Large intestine (tissue), 3 donors: ENCODE results near the gene ARHGAP22. TPM values are rescaled to one million over a fixed set of nuclear protein-coding genes. Genes with fewer than 3 reads are reported as not detected.

Source experiments
- DNase-seq, 2 donors: peaks; one replicate each; pipeline versions ENCODE4 v3.0.0 to v3.0.0-alpha.2; 2013
- H3K27ac ChIP-seq: one replicate; pipeline ENCODE4 v1.5.1; 2013; ENCODE audit warnings: low read length
- H3K27me3 ChIP-seq: 2 replicates; pipeline ENCODE4 v1.6.1; 2013; ENCODE audit warnings: low read length; ENCODE audit not compliant: control insufficient read depth, insufficient read depth
- H3K36me3 ChIP-seq: 2 replicates; pipeline ENCODE4 v1.6.1; 2013; ENCODE audit warnings: low read length; ENCODE audit not compliant: control insufficient read depth, insufficient read depth
- H3K4me1 ChIP-seq: one replicate; pipeline ENCODE4 v1.6.1; 2013; ENCODE audit warnings: low read length; ENCODE audit not compliant: control insufficient read depth, insufficient read depth
- H3K4me3 ChIP-seq: one replicate; pipeline ENCODE4 v1.5.1; 2013; ENCODE audit warnings: low read length
- H3K9me3 ChIP-seq: one replicate; pipeline ENCODE4 v1.6.1; 2013; ENCODE audit warnings: mild to moderate bottlenecking, low read depth, low read length, moderate library complexity; ENCODE audit not compliant: control insufficient read depth
- WGBS: methylation state at CpG from one replicate; pipeline ENCODE4 v1.1.5; 2013; ENCODE audit warnings: low lambda C conversion rate; ENCODE audit not compliant: insufficient coverage; 5-methylcytosine and 5-hydroxymethylcytosine counted together
- polyA plus RNA-seq: library from polyadenylated mRNA; unstranded; fragments of 120-200 nt; gene quantifications from one replicate; pipeline ENCODE4 v1.2.1, GENCODE V29; 2013

Gene ARHGAP22
- polyA plus RNA-seq, 1 donor: 2.7 TPM

- no peaks in the 10 kb centered on the region for H3K27me3 ChIP-seq
- no peak overlapping the region for H3K27ac ChIP-seq
- no peaks in the 10 kb centered on the region for H3K4me1 ChIP-seq
- no peak overlapping the region for H3K4me3 ChIP-seq
- no peaks in the 10 kb centered on the region for H3K9me3 ChIP-seq
- WGBS: no CpG with 5 or more reads among the region's 4 CpGs
- H3K36me3 ChIP-seq: no peaks in the 10 kb centered on the region
- no peak for DNase-seq
Observed at GRCh38 chr10:48504141-48504885, 100.6 kb downstream of the ARHGAP22 start.

- H3K9me3 ChIP-seq: no peaks in the 10 kb centered on the region
- no peak overlapping the region for H3K27ac ChIP-seq
- no peak for DNase-seq
- WGBS: no CpG with 5 or more reads among the region's 11 CpGs
- no peaks in the 10 kb centered on the region for H3K4me1 ChIP-seq
- H3K36me3 ChIP-seq: no peaks in the 10 kb centered on the region
- H3K4me3 ChIP-seq: no peak overlapping the region
- no peaks in the 10 kb centered on the region for H3K27me3 ChIP-seq
Observed at GRCh38 chr10:48503293-48503911, 101.5 kb downstream of the ARHGAP22 start.

- no CpG with 5 or more reads among the region's 9 CpGs for WGBS
- Histone ChIP-seq H3K27me3 (no peaks in the 10 kb centered on the region), H3K4me3 (no peak overlapping the region), H3K36me3 (no peaks in the 10 kb centered on the region), H3K4me1 (no peaks in the 10 kb centered on the region), H3K27ac (no peak overlapping the region), H3K9me3 (no peaks in the 10 kb centered on the region)
- DNase-seq: no peak
Observed at GRCh38 chr10:48502791-48503190, 102.1 kb downstream of the ARHGAP22 start.

GRCh38 chr10:48501787-48502771, 102.8 kb downstream of the ARHGAP22 start:
- Histone ChIP-seq H3K27ac (no peak overlapping the region), H3K9me3 (no peaks in the 10 kb centered on the region), H3K36me3 (no peaks in the 10 kb centered on the region), H3K4me1 (no peaks in the 10 kb centered on the region), H3K4me3 (no peak overlapping the region), H3K27me3 (no peaks in the 10 kb centered on the region)
- DNase-seq: no peak
- 100% methylated on average over 1 of the region's 6 CpGs for WGBS

GRCh38 chr10:48501226-48501625, 103.6 kb downstream of the ARHGAP22 start:
- Histone ChIP-seq H3K27ac (no peak overlapping the region), H3K4me3 (no peak overlapping the region), H3K9me3 (no peaks in the 10 kb centered on the region), H3K27me3 (no peaks in the 10 kb centered on the region), H3K4me1 (no peaks in the 10 kb centered on the region), H3K36me3 (no peaks in the 10 kb centered on the region)
- DNase-seq: no peak
- no CpG with 5 or more reads among the region's 2 CpGs for WGBS

GRCh38 chr10:48500771-48501170, 104.1 kb downstream of the ARHGAP22 start:
- 100% methylated on average over 1 of the region's 4 CpGs for WGBS
- H3K27ac ChIP-seq: no peak overlapping the region
- no peaks in the 10 kb centered on the region for H3K9me3 ChIP-seq
- DNase-seq: no peak
- H3K36me3 ChIP-seq: no peaks in the 10 kb centered on the region
- H3K27me3 ChIP-seq: no peaks in the 10 kb centered on the region
- no peak overlapping the region for H3K4me3 ChIP-seq
- H3K4me1 ChIP-seq: no peaks in the 10 kb centered on the region

- no CpG with 5 or more reads among the region's 11 CpGs for WGBS
Observed at GRCh38 chr10:48498940-48499510, 105.8 kb downstream of the ARHGAP22 start.

GRCh38 chr10:48497780-48498770, 106.8 kb downstream of the ARHGAP22 start:
- H3K4me1 ChIP-seq: no peaks in the 10 kb centered on the region
- no peaks in the 10 kb centered on the region for H3K36me3 ChIP-seq
- H3K9me3 ChIP-seq: no peaks in the 10 kb centered on the region
- H3K27ac ChIP-seq: no peak overlapping the region
- WGBS: no CpG with 5 or more reads among the region's 17 CpGs
- H3K27me3 ChIP-seq: no peaks in the 10 kb centered on the region
- no peak for DNase-seq
- no peak overlapping the region for H3K4me3 ChIP-seq

More at GRCh38 chr10:48498940-48499510, 105.8 kb downstream of the ARHGAP22 start:
- Histone ChIP-seq H3K9me3 (no peaks in the 10 kb centered on the region), H3K4me3 (no peak overlapping the region), H3K4me1 (no peaks in the 10 kb centered on the region), H3K27me3 (no peaks in the 10 kb centered on the region), H3K36me3 (no peaks in the 10 kb centered on the region), H3K27ac (no peak overlapping the region)
- no peak for DNase-seq
